Upper lobe of left lung (tissue), 6 donors: Measurements from ENCODE around the gene MAP3K6. TPM values are rescaled to one million over a fixed set of nuclear protein-coding genes. Genes with fewer than 3 reads are reported as not detected.

Experiments used
- ATAC-seq, 2 donors: fragments of 200-7000 bp; cut with Tn5 transposase; one replicate each; pipeline ENCODE4 v1.9.1; 2022; ENCODE audit warnings: mild to moderate bottlenecking in 2 of 2, moderate library complexity in 2 of 2; ENCODE audit not compliant: low FRiP score in 2 of 2
- DNase-seq, 2 donors: peaks; one replicate each; pipeline ENCODE4 v3.0.0-alpha.2; 2019 to 2020
- H3K27ac ChIP-seq, 4 donors: fragments of 200-600 bp; sonication (generic); one replicate each; pipeline ENCODE4 v1.5.1; 2016 to 2019
- H3K27me3 ChIP-seq, 4 donors: fragments of 200-600 bp; sonication (generic); one replicate each; pipeline ENCODE4 v1.5.1; 2017 to 2019
- H3K36me3 ChIP-seq, 4 donors: fragments of 200-600 bp; sonication (generic); one replicate each; pipeline ENCODE4 v1.5.1; 2016 to 2019
- H3K4me1 ChIP-seq, 4 donors: fragments of 200-600 bp; sonication (generic); one replicate each; pipeline ENCODE4 v1.5.1; 2018 to 2019
- H3K4me3 ChIP-seq, 4 donors: fragments of 200-600 bp; sonication (generic); one replicate each; pipeline ENCODE4 v1.5.1; 2017 to 2019; ENCODE audit warnings: mild to moderate bottlenecking in 2 of 4, moderate library complexity in 1 of 4
- H3K9me3 ChIP-seq, 4 donors: fragments of 200-600 bp; sonication (generic); one replicate each; pipeline ENCODE4 v1.5.1; 2018 to 2019
- EP300 ChIP-seq, 4 donors: sonication (generic); formaldehyde crosslinking; IDR thresholded peaks; one replicate each; pipeline ENCODE4 v1.5.1; 2017; ENCODE audit warnings: antibody characterized with exemption in 4 of 4, control low read depth in 2 of 4
- POLR2A ChIP-seq, 4 donors: fragments of 450-650 bp; IDR thresholded peaks; one replicate each; pipeline ENCODE4 v1.5.1; 2016 to 2017; ENCODE audit warnings: antibody characterized with exemption in 4 of 4, mild to moderate bottlenecking in 2 of 4
- POLR2AphosphoS5 ChIP-seq, 2 donors: sonication (generic); formaldehyde crosslinking; IDR thresholded peaks; one replicate each; pipeline ENCODE4 v1.5.1; 2017; ENCODE audit warnings: antibody characterized with exemption in 2 of 2
- WGBS, 2 donors: methylation state at CpG; one replicate each; pipeline ENCODE4 v1.1.5; 2017 to 2018; 5-methylcytosine and 5-hydroxymethylcytosine counted together
- total RNA-seq, 6 donors: library from RNA; depleted of rRNA in 4 of 6; stranded (reverse); fragments of >200 nt in 4 of 6; gene quantifications; one replicate each; pipeline versions ENCODE4 v1.1.0 to v1.2.1, GENCODE V29; 2016 to 2021
- TF ChIP-seq, protein P1 (sequence below), 6 experiments: fragments of 450-650 bp in 4 of 6; fragments of 200-600 bp in 2 of 6; sonication (generic) in 2 of 6; IDR thresholded peaks; one replicate each; pipeline ENCODE4 v1.5.1; 2016 to 2019; ENCODE audit warnings: antibody characterized with exemption in 6 of 6
- donor health status: DM: no; HTN: no; CAD: no; lungs with moderate emphysema.
- donor health status: DM: no; HTN: yes; CAD: no; lungs with severe emphysema.

MAP3K6 gene
- total RNA-seq, 6 donors from 2014 or later: 36.6 to 302 (median 118) TPM

DNA sequence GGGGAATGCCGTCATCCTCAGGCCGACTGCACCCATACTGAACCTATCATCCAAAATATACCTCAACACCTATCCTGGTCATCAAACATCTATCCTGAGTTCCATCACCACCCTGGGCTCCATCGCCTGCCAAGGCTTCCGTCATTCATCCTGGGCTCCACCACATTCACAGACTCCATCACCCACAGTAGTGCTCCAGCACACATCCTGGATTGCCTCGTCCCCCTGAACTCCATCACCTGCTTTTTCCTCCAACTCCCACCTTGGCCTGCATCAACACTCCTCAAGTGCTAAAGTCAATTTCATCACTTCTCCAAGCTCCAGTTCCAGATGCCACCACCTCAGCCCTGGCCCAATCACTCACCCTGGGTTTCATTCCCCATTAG, 7.8 kb downstream of the MAP3K6 start:
- DNase-seq (no peak), ATAC-seq (no peak)
- Histone ChIP-seq H3K4me1 (peaks cover 6 to 26% (median 22%) of the 10 kb centered on the region in 4 donors), H3K27me3 (no peaks in the 10 kb centered on the region), H3K36me3 (peaks cover 38 to 100% (median 97%) of the 10 kb centered on the region in 4 donors), H3K9me3 (no peaks in the 10 kb centered on the region), H3K4me3 (no peak overlapping the region), H3K27ac (no peak overlapping the region)
- 93 to 98% methylated on average over 5 of the region's 5 CpGs for WGBS, 2 donors
- TF ChIP-seq, protein P1, sequence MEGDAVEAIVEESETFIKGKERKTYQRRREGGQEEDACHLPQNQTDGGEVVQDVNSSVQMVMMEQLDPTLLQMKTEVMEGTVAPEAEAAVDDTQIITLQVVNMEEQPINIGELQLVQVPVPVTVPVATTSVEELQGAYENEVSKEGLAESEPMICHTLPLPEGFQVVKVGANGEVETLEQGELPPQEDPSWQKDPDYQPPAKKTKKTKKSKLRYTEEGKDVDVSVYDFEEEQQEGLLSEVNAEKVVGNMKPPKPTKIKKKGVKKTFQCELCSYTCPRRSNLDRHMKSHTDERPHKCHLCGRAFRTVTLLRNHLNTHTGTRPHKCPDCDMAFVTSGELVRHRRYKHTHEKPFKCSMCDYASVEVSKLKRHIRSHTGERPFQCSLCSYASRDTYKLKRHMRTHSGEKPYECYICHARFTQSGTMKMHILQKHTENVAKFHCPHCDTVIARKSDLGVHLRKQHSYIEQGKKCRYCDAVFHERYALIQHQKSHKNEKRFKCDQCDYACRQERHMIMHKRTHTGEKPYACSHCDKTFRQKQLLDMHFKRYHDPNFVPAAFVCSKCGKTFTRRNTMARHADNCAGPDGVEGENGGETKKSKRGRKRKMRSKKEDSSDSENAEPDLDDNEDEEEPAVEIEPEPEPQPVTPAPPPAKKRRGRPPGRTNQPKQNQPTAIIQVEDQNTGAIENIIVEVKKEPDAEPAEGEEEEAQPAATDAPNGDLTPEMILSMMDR (IDR thresholded peaks at IDR 0.05): no peak
- no peak for TF ChIP-seq EP300 (IDR thresholded peaks at IDR 0.05)

DNA sequence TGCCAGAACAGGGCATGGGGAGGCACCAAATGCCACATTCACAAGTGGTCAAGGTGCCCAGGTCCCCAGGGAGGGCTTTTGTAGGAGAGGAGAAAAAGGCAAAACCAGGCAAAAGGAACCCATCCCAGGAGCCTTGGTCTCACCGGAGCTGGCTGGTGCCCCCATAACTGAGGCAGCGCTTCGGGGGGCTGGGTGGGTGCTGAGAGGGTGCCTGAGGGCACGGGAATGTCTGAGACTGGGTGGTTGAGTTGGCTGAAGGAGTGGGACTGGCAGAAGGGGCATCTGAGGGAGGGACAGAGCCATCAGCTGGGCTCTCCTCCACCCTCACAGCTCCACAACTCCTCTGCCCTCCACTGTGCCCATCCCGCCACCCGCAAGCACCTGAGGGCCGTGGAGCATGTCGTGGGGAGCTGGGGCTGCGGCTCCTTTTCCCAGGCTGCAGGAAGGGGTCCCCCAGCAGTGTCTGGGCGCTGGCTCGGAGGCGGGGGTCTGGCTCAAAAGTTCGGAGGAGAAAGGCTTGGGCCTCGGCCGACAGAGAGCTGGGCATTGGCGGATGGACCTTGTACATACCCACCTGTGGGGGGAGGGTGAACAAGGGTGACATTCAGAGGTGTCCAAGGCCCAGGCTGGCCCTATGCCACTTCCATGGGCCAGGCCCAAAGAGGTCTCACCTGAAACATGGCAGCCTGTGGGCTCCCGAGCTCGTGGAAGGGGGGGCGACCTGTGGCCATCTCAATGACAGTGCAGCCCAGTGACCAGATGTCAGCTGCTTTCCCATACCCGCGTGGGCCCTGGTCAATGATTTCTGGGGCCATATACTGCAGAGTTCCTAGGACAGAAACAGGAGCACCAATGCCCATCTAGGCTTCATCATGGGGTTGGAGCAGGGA, 8.5 kb downstream of the MAP3K6 start:
- Histone ChIP-seq H3K4me1 (peaks cover 5 to 22% (median 21%) of the 10 kb centered on the region in 4 donors), H3K9me3 (no peaks in the 10 kb centered on the region), H3K27me3 (no peaks in the 10 kb centered on the region), H3K27ac (peak overlapping the region in 1 of 4 donors; percentile 14), H3K4me3 (no peak overlapping the region), H3K36me3 (peaks cover 36 to 100% (median 97%) of the 10 kb centered on the region in 4 donors)
- ATAC-seq (no peak), DNase-seq (no peak)
- 93 to 97% methylated on average over 16 to 21 of the region's 21 CpGs for WGBS, 2 donors
- TF ChIP-seq, protein P1 (IDR thresholded peaks at IDR 0.05): no peak
- TF ChIP-seq EP300 (IDR thresholded peaks at IDR 0.05): no peak
- no peak for TF ChIP-seq POLR2A (IDR thresholded peaks at IDR 0.05)
- no peak for TF ChIP-seq POLR2AphosphoS5 (IDR thresholded peaks at IDR 0.05)

DNA sequence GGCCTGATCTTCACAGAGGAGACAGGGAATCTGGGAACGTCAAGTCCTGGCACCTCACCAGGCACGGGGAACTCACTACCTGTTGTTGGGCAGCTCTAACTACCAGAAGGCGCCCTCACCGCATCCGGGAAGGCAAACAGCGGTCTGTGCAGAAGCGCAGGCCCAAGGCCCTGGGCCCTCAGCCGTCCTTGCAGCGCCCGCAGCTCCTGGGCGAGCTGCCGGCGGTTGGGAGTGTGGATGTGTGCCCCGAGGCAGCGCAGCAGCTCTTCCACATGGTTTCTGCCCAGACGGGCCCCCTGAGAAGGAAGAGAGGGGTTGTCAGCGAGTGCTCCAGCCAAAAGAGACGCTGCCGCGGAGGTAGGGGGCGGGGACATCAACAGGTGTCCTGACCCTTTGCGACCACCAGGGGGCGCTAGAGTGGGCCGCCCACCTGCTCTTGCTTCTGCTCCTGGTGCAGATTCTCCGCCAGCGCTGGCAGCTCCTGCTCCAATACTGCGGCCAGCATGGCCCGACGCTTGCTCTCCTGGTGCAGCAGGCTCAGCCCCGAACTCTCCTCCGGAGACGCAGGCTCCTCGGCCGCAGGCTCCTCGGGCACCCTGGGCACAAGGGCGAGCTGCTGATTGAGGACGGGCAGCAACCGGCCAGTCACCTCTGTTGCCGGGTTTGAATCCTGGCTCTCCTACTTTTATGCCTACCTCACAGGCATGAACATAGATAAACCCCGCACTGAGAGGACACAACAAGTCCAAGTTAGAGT, 9.3 kb downstream of the MAP3K6 start:
- Histone ChIP-seq H3K27me3 (no peaks in the 10 kb centered on the region), H3K4me1 (peaks cover 5 to 22% (median 19%) of the 10 kb centered on the region in 4 donors), H3K36me3 (peaks cover 31 to 96% (median 93%) of the 10 kb centered on the region in 4 donors), H3K9me3 (no peaks in the 10 kb centered on the region), H3K27ac (peak overlapping the region; percentile 10 to 45 (median 40)), H3K4me3 (peak overlapping the region in 3 of 4 donors; percentile 13 to 34 (median 31))
- TF ChIP-seq, protein P1 (IDR thresholded peaks at IDR 0.05): peak; percentile 96 to 98 (median 97)
- TF ChIP-seq POLR2AphosphoS5 (IDR thresholded peaks at IDR 0.05) (peak in 1 of 2 donors; percentile 45), POLR2A (IDR thresholded peaks at IDR 0.05) (no peak)
- ATAC-seq (peak; percentile 78 to 86), DNase-seq (peak; percentile 83 to 90)
- 47 to 54% methylated on average over 16 to 37 of the region's 40 CpGs for WGBS, 2 donors

DNA sequence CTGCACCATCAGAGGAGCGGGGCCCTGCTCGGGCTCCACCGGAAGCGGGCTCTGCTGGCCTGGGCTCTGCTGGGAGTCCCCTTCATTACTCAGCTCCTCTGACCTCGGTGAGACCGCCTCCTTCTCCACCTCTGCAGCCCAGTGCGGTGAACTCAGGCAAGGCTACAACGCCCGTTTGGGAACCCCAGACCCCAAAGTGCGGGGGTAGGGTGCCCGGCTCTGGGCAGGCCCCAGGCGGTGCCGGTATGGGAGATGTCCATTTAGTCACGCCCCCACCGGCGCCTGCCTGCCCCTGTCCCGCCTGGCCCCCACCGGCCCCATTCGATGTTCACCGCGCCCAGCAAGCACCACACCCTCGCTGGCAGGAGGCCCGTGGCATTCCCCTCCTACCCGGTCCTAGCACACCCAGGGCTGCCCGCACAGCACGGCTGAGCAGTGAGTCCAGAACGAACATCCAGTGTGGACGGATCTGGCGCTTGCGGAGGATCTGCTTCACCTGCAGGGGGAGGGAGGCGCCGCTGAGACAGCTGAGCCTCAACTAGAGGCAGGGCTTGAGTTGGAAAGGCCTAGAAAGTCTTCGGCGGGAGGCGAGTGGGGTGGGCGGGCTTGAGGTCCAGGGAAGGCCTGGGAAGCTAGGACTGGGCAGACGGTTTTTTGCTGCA, 10.0 kb downstream of the MAP3K6 start:
- Histone ChIP-seq H3K27ac (peak overlapping the region; percentile 10 to 45 (median 40)), H3K27me3 (no peaks in the 10 kb centered on the region), H3K36me3 (peaks cover 30 to 89% (median 87%) of the 10 kb centered on the region in 4 donors), H3K4me1 (peaks cover 5 to 22% (median 19%) of the 10 kb centered on the region in 4 donors), H3K9me3 (no peaks in the 10 kb centered on the region), H3K4me3 (peak overlapping the region in 1 of 4 donors; percentile 34)
- no peak for TF ChIP-seq POLR2A (IDR thresholded peaks at IDR 0.05)
- TF ChIP-seq, protein P1 (IDR thresholded peaks at IDR 0.05): no peak
- no peak for TF ChIP-seq POLR2AphosphoS5 (IDR thresholded peaks at IDR 0.05)
- TF ChIP-seq EP300 (IDR thresholded peaks at IDR 0.05): no peak
- peak in 1 of 2 donors; percentile 85 for DNase-seq
- no peak for ATAC-seq
- WGBS, 2 donors: 83 to 91% methylated on average over 13 to 28 of the region's 37 CpGs
